BLaER1 (cell line): ENCODE data around the gene TIFAB.

ENCODE experiments used
- H3K27ac ChIP-seq: shearing (Covaris generic); formaldehyde crosslinking; 2 replicates; pipeline ENCODE4 v1.8.1; 2022
- H3K27me3 ChIP-seq: shearing (Covaris generic); formaldehyde crosslinking; 2 replicates; pipeline ENCODE4 v1.8.1; 2022
- H3K36me3 ChIP-seq: shearing (Covaris generic); formaldehyde crosslinking; 2 replicates; pipeline ENCODE4 v1.8.1; 2022
- H3K4me1 ChIP-seq: shearing (Covaris generic); formaldehyde crosslinking; 2 replicates; pipeline ENCODE4 v1.8.1; 2022
- H3K4me2 ChIP-seq: shearing (Covaris generic); formaldehyde crosslinking; 2 replicates; pipeline ENCODE4 v1.8.1; 2022
- H3K4me3 ChIP-seq: shearing (Covaris generic); formaldehyde crosslinking; 2 replicates; pipeline ENCODE4 v1.8.1; 2022
- H3K9ac ChIP-seq: shearing (Covaris generic); formaldehyde crosslinking; 2 replicates; pipeline ENCODE4 v1.8.1; 2022
- H3K9me3 ChIP-seq: shearing (Covaris generic); formaldehyde crosslinking; 2 replicates; pipeline ENCODE4 v1.8.1; 2022
- H4K20me1 ChIP-seq: shearing (Covaris generic); formaldehyde crosslinking; 2 replicates; pipeline ENCODE4 v1.8.1; 2022
- Cebpa-rat ChIP-seq: shearing (Covaris generic); IDR thresholded peaks from 2 replicates; pipeline ENCODE4 v1.8.1; 2022

TIFAB gene

GRCh38 chr5:135482381-135482933, 30.3 kb upstream of the TIFAB start:
- peaks cover 22% of the 10 kb centered on the region for H3K27me3 ChIP-seq

GRCh38 chr5:135481909-135482311, 29.8 kb upstream of the TIFAB start:
- no peak overlapping the region for H3K4me3 ChIP-seq
- no peaks in the 10 kb centered on the region for H3K36me3 ChIP-seq
- H3K27ac ChIP-seq: no peak overlapping the region
- no peaks in the 10 kb centered on the region; the same call in 1 of the 2 replicates for H4K20me1 ChIP-seq
- no peak overlapping the region for H3K4me2 ChIP-seq
- H3K4me1 ChIP-seq: no peaks in the 10 kb centered on the region
- peaks cover 17% of the 10 kb centered on the region for H3K27me3 ChIP-seq
- TF ChIP-seq Cebpa-rat: no peak
- H3K9me3 ChIP-seq: no peaks in the 10 kb centered on the region
- no peak overlapping the region for H3K9ac ChIP-seq

More at GRCh38 chr5:135482381-135482933, 30.3 kb upstream of the TIFAB start:
- no peaks in the 10 kb centered on the region for H3K9me3 ChIP-seq
- H3K27ac ChIP-seq: no peak overlapping the region
- H3K4me2 ChIP-seq: no peak overlapping the region
- no peaks in the 10 kb centered on the region for H3K36me3 ChIP-seq
- no peak for TF ChIP-seq Cebpa-rat
- no peak overlapping the region for H3K9ac ChIP-seq
- H4K20me1 ChIP-seq: no peaks in the 10 kb centered on the region; the same call in 1 of the 2 replicates
- H3K4me3 ChIP-seq: no peak overlapping the region
- no peaks in the 10 kb centered on the region for H3K4me1 ChIP-seq

- Histone ChIP-seq H3K4me2 (no peak overlapping the region), H3K27me3 (peaks cover 11% of the 10 kb centered on the region), H3K9ac (no peak overlapping the region), H3K4me1 (no peaks in the 10 kb centered on the region), H3K4me3 (no peak overlapping the region), H3K9me3 (no peaks in the 10 kb centered on the region), H3K27ac (no peak overlapping the region), H3K36me3 (no peaks in the 10 kb centered on the region), H4K20me1 (no peaks in the 10 kb centered on the region; the same call in 1 of the 2 replicates)
- TF ChIP-seq Cebpa-rat: no peak
These were observed 29.2 kb upstream of the TIFAB start for GRCh38 chr5:135481387-135481786.

GRCh38 chr5:135480511-135480910, 28.4 kb upstream of the TIFAB start:
- H3K36me3 ChIP-seq: no peaks in the 10 kb centered on the region
- H3K27ac ChIP-seq: no peak overlapping the region
- H3K4me1 ChIP-seq: no peaks in the 10 kb centered on the region
- no peak for TF ChIP-seq Cebpa-rat
- peaks cover 3% of the 10 kb centered on the region for H3K27me3 ChIP-seq
- no peaks in the 10 kb centered on the region for H4K20me1 ChIP-seq
- H3K9ac ChIP-seq: no peak overlapping the region
- no peak overlapping the region for H3K4me3 ChIP-seq
- no peaks in the 10 kb centered on the region for H3K9me3 ChIP-seq
- H3K4me2 ChIP-seq: no peak overlapping the region

GRCh38 chr5:135478938-135479337, 26.8 kb upstream of the TIFAB start:
- no peak overlapping the region for H3K27ac ChIP-seq
- H3K4me2 ChIP-seq: no peak overlapping the region
- no peak overlapping the region for H3K4me3 ChIP-seq
- H4K20me1 ChIP-seq: no peaks in the 10 kb centered on the region
- no peak for TF ChIP-seq Cebpa-rat
- H3K4me1 ChIP-seq: no peaks in the 10 kb centered on the region
- H3K9me3 ChIP-seq: no peaks in the 10 kb centered on the region
- no peaks in the 10 kb centered on the region for H3K36me3 ChIP-seq
- no peak overlapping the region for H3K9ac ChIP-seq
- no peaks in the 10 kb centered on the region for H3K27me3 ChIP-seq

- Histone ChIP-seq H3K4me3 (no peak overlapping the region), H3K9me3 (no peaks in the 10 kb centered on the region), H3K36me3 (no peaks in the 10 kb centered on the region), H3K27ac (no peak overlapping the region), H3K27me3 (no peaks in the 10 kb centered on the region), H4K20me1 (no peaks in the 10 kb centered on the region), H3K4me2 (no peak overlapping the region), H3K4me1 (no peaks in the 10 kb centered on the region), H3K9ac (no peak overlapping the region)
- TF ChIP-seq Cebpa-rat: no peak
These were observed 25.5 kb upstream of the TIFAB start for GRCh38 chr5:135477613-135478066.

GRCh38 chr5:135476615-135477581, 24.7 kb upstream of the TIFAB start:
- Histone ChIP-seq H3K4me1 (no peaks in the 10 kb centered on the region), H3K4me3 (no peak overlapping the region), H3K9ac (no peak overlapping the region), H3K27ac (no peak overlapping the region), H3K4me2 (no peak overlapping the region), H3K9me3 (no peaks in the 10 kb centered on the region), H3K36me3 (no peaks in the 10 kb centered on the region), H4K20me1 (no peaks in the 10 kb centered on the region), H3K27me3 (0 out of 2 replicates have a peak, but pooled peaks cover 4% of the 10 kb centered on the region)
- no peak for TF ChIP-seq Cebpa-rat

- Histone ChIP-seq H3K27me3 (0 out of 2 replicates have a peak, but pooled peaks cover 7% of the 10 kb centered on the region), H3K4me2 (no peak overlapping the region), H3K27ac (no peak overlapping the region), H3K36me3 (no peaks in the 10 kb centered on the region), H3K4me3 (no peak overlapping the region), H4K20me1 (no peaks in the 10 kb centered on the region), H3K4me1 (no peaks in the 10 kb centered on the region), H3K9me3 (no peaks in the 10 kb centered on the region), H3K9ac (no peak overlapping the region)
- no peak for TF ChIP-seq Cebpa-rat
These were observed 22.0 kb upstream of the TIFAB start for GRCh38 chr5:135473956-135474670.

GRCh38 chr5:135472141-135472540, 20.0 kb upstream of the TIFAB start:
- H3K4me2 ChIP-seq: no peak overlapping the region

More at GRCh38 chr5:135472141-135472540, 20.0 kb upstream of the TIFAB start:
- Histone ChIP-seq H3K27ac (no peak overlapping the region), H3K36me3 (no peaks in the 10 kb centered on the region), H4K20me1 (no peaks in the 10 kb centered on the region), H3K27me3 (peaks cover 13% of the 10 kb centered on the region), H3K9ac (no peak overlapping the region), H3K4me1 (no peaks in the 10 kb centered on the region), H3K4me3 (no peak overlapping the region), H3K9me3 (no peaks in the 10 kb centered on the region)
- no peak for TF ChIP-seq Cebpa-rat
